Measurements from ENCODE around the gene MGP. TPM values are rescaled to one million over a fixed set of nuclear protein-coding genes. Genes with fewer than 3 reads are reported as not detected.
A peak's percentile ranks its signal among the peaks of the same experiment; 100 is the strongest.

Gene MGP
- total RNA-seq: 10 to 100 TPM; 32.4 to 67.3 (median 47.1) TPM

- H3K36me3 ChIP-seq: no peaks in the 10 kb centered on the region
- H3K4me1 ChIP-seq: peaks cover 13 to 14% of the 10 kb centered on the region in 2 donors
- no peaks in the 10 kb centered on the region for H3K27me3 ChIP-seq
- DNase-seq: peak; percentile 30 to 57
- TF ChIP-seq CTCF (IDR thresholded peaks at IDR 0.05 in 4 of 5, conservative IDR thresholded peaks at IDR 0.05 in 1 of 5): no peak
- TF ChIP-seq POLR2A (IDR thresholded peaks at IDR 0.05): peak; percentile 15 to 55
- peak within 1 kb of the TSS; percentile 19 to 47 (median 42) for H3K4me3 ChIP-seq
- intact Hi-C loops (cut with DNase I; ENCODE audit: low total_unique reads) (no loop called here), in situ Hi-C loops (cut with MboI; ENCODE audit: low sequenced_read_pairs in 4 of 4) (no loop called here)
- H3K9me3 ChIP-seq: no peaks in the 10 kb centered on the region
- H3K27ac ChIP-seq: peak within 1 kb of the TSS; percentile 61 to 78 (median 66)
- ATAC-seq: peak; percentile 63 to 73
Measured at GRCh38 chr12:14885718-14886221, at the start of gene MGP. TSS of gene MGP (minus strand) at chr12:14885854. CDS start at chr12:14885791, 63 bp downstream.

- Histone ChIP-seq H3K27ac (no peak overlapping the region), H3K36me3 (no peaks in the 10 kb centered on the region), H3K9me3 (no peaks in the 10 kb centered on the region), H3K4me1 (peaks cover 0 to 4% of the 10 kb centered on the region in 2 donors), H3K27me3 (no peaks in the 10 kb centered on the region), H3K4me3 (no peak overlapping the region)
- intact Hi-C loops (cut with DNase I; ENCODE audit: low total_unique reads): no loop called here
- in situ Hi-C loops (cut with MboI; ENCODE audit: low sequenced_read_pairs in 4 of 4): no loop called here
- ATAC-seq (no peak), DNase-seq (no peak)
- TF ChIP-seq CTCF (IDR thresholded peaks at IDR 0.05 in 4 of 5, conservative IDR thresholded peaks at IDR 0.05 in 1 of 5) (no peak), POLR2A (IDR thresholded peaks at IDR 0.05) (no peak)
Measured at GRCh38 chr12:14935031-14935430, 49.4 kb upstream of the MGP start.

- in situ Hi-C loops (cut with MboI; ENCODE audit: low sequenced_read_pairs in 4 of 4): no loop called here
- no peaks in the 10 kb centered on the region for H3K36me3 ChIP-seq
- ATAC-seq (no peak), DNase-seq (no peak)
- H3K4me3 ChIP-seq: no peak overlapping the region
- TF ChIP-seq POLR2A (IDR thresholded peaks at IDR 0.05): no peak
- no peak for TF ChIP-seq CTCF (IDR thresholded peaks at IDR 0.05 in 4 of 5, conservative IDR thresholded peaks at IDR 0.05 in 1 of 5)
- H3K27ac ChIP-seq: no peak overlapping the region
- intact Hi-C loops (cut with DNase I; ENCODE audit: low total_unique reads): no loop called here
- H3K27me3 ChIP-seq: no peaks in the 10 kb centered on the region
- H3K4me1 ChIP-seq: peaks cover 0 to 4% of the 10 kb centered on the region in 2 donors
- no peaks in the 10 kb centered on the region for H3K9me3 ChIP-seq
Measured at GRCh38 chr12:14934511-14934910, 48.9 kb upstream of the MGP start.

- TF ChIP-seq CTCF (IDR thresholded peaks at IDR 0.05 in 4 of 5, conservative IDR thresholded peaks at IDR 0.05 in 1 of 5): no peak
- TF ChIP-seq POLR2A (IDR thresholded peaks at IDR 0.05): no peak
- H3K27ac ChIP-seq: no peak overlapping the region
- no peaks in the 10 kb centered on the region for H3K27me3 ChIP-seq
- no peak for ATAC-seq
- in situ Hi-C loops (cut with MboI; ENCODE audit: low sequenced_read_pairs in 4 of 4): no loop called here
- no peak for DNase-seq
- intact Hi-C loops (cut with DNase I; ENCODE audit: low total_unique reads): no loop called here
- H3K4me3 ChIP-seq: no peak overlapping the region
- no peaks in the 10 kb centered on the region for H3K36me3 ChIP-seq
- H3K9me3 ChIP-seq: no peaks in the 10 kb centered on the region
- peaks cover 0 to 4% of the 10 kb centered on the region in 2 donors for H3K4me1 ChIP-seq
Measured at GRCh38 chr12:14931791-14932560, 46.3 kb upstream of the MGP start.
